ENCODE measurements around the gene GPSM1. TPM values are rescaled to one million over a fixed set of nuclear protein-coding genes. Genes with fewer than 3 reads are reported as not detected.

GPSM1 gene
- total and polyA plus RNA-seq, 7 donors = 0.34 to 2.3 (median 1.3) TPM

GRCh38 chr9:136305804-136306203 lies 21.5 kb upstream of the GPSM1 start:
- H3K27ac ChIP-seq = no peak overlapping the region
- H3K4me1 ChIP-seq = no peaks in the 10 kb centered on the region
- no peak overlapping the region for H3K4me3 ChIP-seq
- H3K27me3 ChIP-seq (ENCODE audit: insufficient read depth in 3 of 3, low read length in 2 of 3) = peaks cover 0 to 57% (median 4%) of the 10 kb centered on the region in 3 donors
- no peaks in the 10 kb centered on the region for H3K36me3 ChIP-seq (ENCODE audit: insufficient read depth in 1 of 2, low read depth in 1 of 2)
- 35 to 50% (median 42%) methylated on average over 16 to 18 of the region's 18 CpGs for WGBS, 3 donors
- ATAC-seq (no peak), DNase-seq (no peak)
- H3K9me3 ChIP-seq = no peaks in the 10 kb centered on the region
- TF ChIP-seq, protein P1, sequence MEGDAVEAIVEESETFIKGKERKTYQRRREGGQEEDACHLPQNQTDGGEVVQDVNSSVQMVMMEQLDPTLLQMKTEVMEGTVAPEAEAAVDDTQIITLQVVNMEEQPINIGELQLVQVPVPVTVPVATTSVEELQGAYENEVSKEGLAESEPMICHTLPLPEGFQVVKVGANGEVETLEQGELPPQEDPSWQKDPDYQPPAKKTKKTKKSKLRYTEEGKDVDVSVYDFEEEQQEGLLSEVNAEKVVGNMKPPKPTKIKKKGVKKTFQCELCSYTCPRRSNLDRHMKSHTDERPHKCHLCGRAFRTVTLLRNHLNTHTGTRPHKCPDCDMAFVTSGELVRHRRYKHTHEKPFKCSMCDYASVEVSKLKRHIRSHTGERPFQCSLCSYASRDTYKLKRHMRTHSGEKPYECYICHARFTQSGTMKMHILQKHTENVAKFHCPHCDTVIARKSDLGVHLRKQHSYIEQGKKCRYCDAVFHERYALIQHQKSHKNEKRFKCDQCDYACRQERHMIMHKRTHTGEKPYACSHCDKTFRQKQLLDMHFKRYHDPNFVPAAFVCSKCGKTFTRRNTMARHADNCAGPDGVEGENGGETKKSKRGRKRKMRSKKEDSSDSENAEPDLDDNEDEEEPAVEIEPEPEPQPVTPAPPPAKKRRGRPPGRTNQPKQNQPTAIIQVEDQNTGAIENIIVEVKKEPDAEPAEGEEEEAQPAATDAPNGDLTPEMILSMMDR (IDR thresholded peaks at IDR 0.05) = no peak
- intact Hi-C loops (cut with DNase I) = no loop called here

DNA sequence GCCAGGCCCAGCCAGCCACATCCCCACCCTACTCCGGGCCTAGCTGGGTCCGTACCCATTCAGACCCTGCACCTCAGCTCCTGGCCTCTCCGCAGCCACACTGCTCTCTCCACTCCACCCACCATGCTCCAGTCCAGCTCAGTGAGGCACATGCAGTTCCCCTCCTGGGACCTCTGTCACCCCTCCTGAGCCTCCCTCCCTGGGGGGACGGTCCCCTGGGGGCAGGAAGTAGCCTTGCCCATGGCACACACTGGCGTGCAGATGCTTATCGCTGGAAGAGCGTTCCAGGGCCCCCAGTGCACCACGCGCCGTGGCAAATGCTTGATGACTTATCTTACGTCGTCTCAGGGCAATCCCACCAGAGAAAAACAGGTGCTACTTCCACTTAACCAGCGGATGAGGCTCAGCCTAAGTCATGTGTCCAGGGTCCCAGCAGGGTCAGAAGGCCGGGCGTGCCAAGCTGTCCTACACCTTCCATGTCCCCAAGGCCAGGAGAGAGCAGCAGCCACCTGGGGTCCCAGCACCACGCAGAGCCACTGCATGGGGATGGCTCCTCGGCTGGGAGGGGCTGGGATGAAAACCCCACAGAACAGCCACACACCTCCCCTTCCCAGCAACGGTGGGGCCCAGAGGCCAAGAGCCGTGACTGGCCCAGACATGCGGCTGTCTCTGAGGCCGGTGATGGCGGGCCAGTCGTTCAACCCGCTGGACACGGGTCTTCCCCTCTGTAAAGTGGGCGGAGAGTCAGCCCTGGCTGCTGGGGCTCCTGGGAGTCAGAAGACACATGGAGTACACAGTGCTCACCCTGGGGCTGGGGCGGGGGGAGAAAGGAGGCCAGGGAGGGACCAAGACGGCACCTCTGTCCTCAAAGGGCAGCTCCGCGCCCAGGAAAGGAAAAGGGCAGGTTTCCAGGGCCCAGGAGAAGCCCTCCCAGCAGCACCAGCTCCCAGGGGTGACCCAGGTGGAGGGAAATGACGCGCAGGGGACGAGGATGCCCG lies 20.8 kb upstream of the GPSM1 start:
- intact Hi-C loops (cut with DNase I) = no loop called here
- DNase-seq (no peak), ATAC-seq (no peak)
- Histone ChIP-seq H3K27ac (no peak overlapping the region), H3K4me1 (no peaks in the 10 kb centered on the region), H3K4me3 (no peak overlapping the region), H3K27me3 (ENCODE audit: insufficient read depth in 3 of 3, low read length in 2 of 3) (peaks cover 0 to 64% (median 4%) of the 10 kb centered on the region in 3 donors), H3K9me3 (no peaks in the 10 kb centered on the region), H3K36me3 (ENCODE audit: insufficient read depth in 1 of 2, low read depth in 1 of 2) (no peaks in the 10 kb centered on the region)
- 23 to 29% (median 24%) methylated on average over 33 to 34 of the region's 34 CpGs for WGBS, 3 donors
- TF ChIP-seq, protein P1 (IDR thresholded peaks at IDR 0.05) = no peak

- intact Hi-C loops (cut with DNase I) = no loop called here
- WGBS, 3 donors = 53 to 74% (median 61%) methylated on average over 4 of the region's 4 CpGs
- ATAC-seq (no peak), DNase-seq (no peak)
- Histone ChIP-seq H3K27me3 (ENCODE audit: insufficient read depth in 3 of 3, low read length in 2 of 3) (peaks cover 0 to 72% (median 8%) of the 10 kb centered on the region in 3 donors), H3K4me1 (no peaks in the 10 kb centered on the region), H3K4me3 (no peak overlapping the region), H3K9me3 (no peaks in the 10 kb centered on the region), H3K36me3 (ENCODE audit: insufficient read depth in 1 of 2, low read depth in 1 of 2) (no peaks in the 10 kb centered on the region), H3K27ac (no peak overlapping the region)
- TF ChIP-seq, protein P1 (IDR thresholded peaks at IDR 0.05) = no peak
These were observed 20.1 kb upstream of the GPSM1 start for GRCh38 chr9:136307215-136307750.

- Histone ChIP-seq H3K4me1 (no peaks in the 10 kb centered on the region), H3K27me3 (ENCODE audit: insufficient read depth in 3 of 3, low read length in 2 of 3) (peaks cover 0 to 70% (median 8%) of the 10 kb centered on the region in 3 donors), H3K27ac (no peak overlapping the region), H3K4me3 (no peak overlapping the region), H3K9me3 (no peaks in the 10 kb centered on the region), H3K36me3 (ENCODE audit: insufficient read depth in 1 of 2, low read depth in 1 of 2) (no peaks in the 10 kb centered on the region)
- TF ChIP-seq, protein P1 (IDR thresholded peaks at IDR 0.05) = no peak
- intact Hi-C loops (cut with DNase I) = no loop called here
- ATAC-seq (no peak), DNase-seq (no peak)
- WGBS, 3 donors = 88 to 97% (median 95%) methylated on average over 4 of the region's 4 CpGs
These were observed 19.2 kb upstream of the GPSM1 start for GRCh38 chr9:136308006-136308701.
